GM19395 (cell line): ENCODE results near the gene RAPGEF3.

Source experiments
- ATAC-seq: cut with Tn5 transposase; IDR thresholded peaks from one replicate; pipeline ENCODE4 v1.9.1; 2021; ENCODE audit warnings: mild to moderate bottlenecking, moderate library complexity; ENCODE audit not compliant: unreplicated experiment

RAPGEF3 gene

DNA sequence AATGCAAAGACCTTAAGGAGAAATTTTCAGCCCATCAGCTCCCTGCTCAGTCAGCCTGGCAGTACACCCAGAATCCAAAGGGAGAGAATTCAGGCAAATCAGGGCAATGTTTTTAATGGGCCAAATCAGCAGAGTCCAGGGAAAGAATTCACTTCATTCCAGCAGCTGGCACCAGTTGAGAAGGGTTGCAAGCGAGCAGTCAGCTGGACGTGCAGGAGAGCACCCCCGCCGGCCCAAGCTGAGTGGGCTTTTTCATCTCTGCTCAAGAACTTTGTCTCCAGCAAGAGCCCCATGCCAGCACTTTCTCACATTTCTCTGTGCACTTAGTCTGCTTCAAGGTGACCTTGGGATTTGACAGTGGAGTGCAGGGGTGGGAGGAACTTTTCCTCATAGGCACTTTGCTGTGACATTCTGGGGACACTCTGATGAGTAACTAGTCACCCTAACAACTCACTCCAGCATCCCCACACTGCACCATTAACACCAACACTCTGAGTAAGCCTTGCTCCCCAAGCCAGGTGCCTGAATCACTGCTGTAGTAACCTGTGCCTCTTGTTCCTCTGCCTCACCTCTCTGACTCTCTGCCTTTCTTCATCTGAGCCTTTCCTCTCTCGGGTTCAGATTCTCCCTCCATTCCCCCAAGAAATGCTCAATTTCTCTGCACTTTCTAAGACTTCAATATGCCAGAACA lies 35.6 kb downstream of the RAPGEF3 start:
- ATAC-seq: no peak

- ATAC-seq: no peak
Measured at GRCh38 chr12:47722136-47722834, 36.4 kb downstream of the RAPGEF3 start.

GRCh38 chr12:47721431-47721973 lies 37.2 kb downstream of the RAPGEF3 start:
- ATAC-seq: no peak

- ATAC-seq: no peak
Measured at GRCh38 chr12:47718531-47718930, 40.1 kb downstream of the RAPGEF3 start.

- ATAC-seq: no peak
Measured at GRCh38 chr12:47717443-47718193, 41.1 kb downstream of the RAPGEF3 start.

DNA sequence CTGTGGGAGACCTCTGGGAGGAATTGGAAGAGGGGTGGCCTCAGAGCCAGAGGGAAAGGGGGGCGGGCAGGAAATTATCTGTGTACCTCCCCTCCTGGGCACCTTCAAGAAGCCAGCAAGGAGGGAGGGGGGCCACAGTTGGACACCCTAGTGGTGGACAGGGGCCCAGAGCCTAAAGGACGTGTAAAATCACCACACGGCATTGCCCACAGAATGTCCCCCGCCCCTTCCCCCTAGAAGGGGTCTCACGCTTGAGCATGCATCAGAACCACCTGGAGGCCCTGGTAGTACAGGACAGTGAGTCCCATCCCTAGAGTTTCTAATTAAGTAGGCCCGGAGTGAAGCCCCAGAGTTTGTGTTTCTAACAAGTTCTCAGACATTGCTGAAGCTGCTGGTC lies 41.6 kb downstream of the RAPGEF3 start:
- no peak for ATAC-seq

GRCh38 chr12:47715877-47716548 lies 42.7 kb downstream of the RAPGEF3 start:
- ATAC-seq: no peak

- ATAC-seq: peak; percentile 79
Measured at GRCh38 chr12:47715393-47715876, 43.2 kb downstream of the RAPGEF3 start.

GRCh38 chr12:47714826-47715386 lies 43.8 kb downstream of the RAPGEF3 start:
- no peak for ATAC-seq

DNA sequence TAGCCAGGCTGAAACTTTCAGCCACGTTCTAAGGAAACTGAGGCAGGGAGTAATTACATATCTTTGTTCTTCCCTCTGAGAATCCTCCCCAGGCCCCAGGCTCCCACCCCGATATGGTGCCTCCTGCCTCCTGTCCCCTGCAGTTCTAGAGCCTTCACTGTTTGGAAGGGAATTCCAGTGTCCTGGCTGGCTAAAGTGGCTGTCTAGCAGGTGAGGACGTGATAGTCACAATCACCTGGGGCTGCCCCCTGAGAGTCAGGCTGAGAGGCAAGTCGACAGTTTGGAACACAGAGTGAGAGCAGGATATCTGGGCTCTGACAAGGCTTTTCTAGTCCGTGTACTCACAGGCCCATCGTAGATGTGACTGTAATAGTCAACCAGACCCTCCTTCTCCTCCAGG lies 46.5 kb downstream of the RAPGEF3 start:
- no peak for ATAC-seq

DNA sequence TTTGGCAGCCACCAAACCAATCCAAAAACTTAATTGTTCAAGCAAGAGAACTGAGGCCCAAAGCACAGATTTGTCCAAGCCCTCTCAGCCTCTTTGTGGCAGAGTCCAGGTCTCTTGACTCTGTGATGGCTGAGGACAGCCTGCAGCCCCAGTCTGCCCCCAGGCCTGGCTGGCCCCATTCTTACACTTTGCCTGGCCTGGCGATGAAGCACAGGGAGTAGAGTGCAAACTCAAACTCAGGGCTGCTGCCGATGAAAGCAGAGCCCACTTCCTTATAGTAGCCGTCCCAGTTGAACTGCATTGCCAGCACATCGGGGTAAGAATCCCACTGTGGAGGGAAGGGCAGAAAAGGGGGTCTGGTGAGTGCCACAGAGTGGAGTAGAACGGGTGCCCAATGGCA lies 47.2 kb downstream of the RAPGEF3 start:
- no peak for ATAC-seq

DNA sequence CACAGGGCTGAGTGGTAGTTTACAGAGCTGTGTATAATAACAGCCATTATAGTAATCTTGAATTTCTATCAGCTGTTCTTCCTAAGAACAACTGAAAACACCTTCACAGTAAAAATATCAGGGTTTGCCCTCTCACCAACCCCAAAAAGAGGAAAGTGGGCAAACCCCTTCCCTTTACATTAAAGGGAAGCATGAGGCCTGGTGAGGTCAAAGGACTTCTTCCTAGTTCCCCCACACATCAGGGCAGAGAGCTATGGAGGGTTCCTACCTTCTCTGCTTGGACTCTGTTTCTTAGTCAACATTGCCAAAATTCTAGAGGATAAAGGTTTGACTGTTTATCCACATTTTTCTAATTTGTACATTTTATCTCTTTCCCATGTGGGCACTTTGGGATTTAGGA lies 48.4 kb downstream of the RAPGEF3 start:
- ATAC-seq: no peak

DNA sequence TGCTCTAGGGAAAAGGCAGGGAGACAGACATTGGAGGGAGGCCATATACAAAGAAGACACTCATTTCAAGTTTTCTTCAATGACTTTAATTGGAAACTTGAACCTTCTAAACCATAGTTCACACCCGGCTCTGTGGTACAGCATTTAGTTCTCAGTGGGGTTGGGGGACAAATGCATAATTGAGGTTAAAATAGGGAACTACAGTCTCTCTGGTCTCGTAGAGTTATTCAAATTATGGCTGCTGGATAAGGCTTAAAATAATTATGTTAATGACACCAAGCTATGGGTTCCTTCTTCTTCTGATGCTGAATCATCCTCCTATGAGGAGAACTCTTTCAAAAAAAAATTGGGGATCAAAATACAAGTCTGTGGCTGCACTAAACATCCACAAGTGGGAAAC lies 49.0 kb downstream of the RAPGEF3 start:
- ATAC-seq: no peak

GRCh38 chr12:47709237-47709636 lies 49.4 kb downstream of the RAPGEF3 start:
- no peak for ATAC-seq

DNA sequence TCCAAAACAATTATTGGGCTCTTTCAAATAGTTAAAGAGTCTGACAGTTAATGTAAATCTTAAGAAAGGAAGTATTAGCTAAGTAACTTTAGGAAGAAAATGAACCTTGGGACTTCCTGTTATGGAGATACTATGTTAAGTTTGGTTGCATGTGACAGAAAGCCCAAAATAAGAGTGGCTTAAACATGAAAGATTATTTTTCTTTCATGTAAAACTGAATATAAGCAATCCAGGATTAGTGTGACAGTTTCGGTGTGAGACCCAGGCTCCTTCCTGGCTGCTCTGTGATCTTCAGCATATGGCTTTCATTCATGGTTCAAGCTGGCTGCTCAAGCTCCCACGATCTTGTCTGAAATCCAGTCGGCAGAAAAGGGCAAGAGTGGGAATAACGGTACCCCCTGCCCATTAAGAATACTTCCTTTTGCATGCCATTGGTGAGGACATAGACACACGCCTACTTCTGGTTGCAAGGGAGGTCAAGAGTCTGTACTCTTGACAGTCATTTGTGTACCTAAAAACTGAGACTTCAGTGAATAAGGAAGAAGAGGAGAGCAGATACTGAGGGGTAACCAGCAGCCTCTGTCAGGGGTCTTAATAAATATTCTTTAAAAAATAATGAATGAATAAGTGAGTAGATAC lies 50.7 kb downstream of the RAPGEF3 start:
- no peak for ATAC-seq

GRCh38 chr12:47707355-47707754 lies 51.3 kb downstream of the RAPGEF3 start:
- no peak for ATAC-seq

- ATAC-seq: peak; percentile 71
Measured at GRCh38 chr12:47705566-47706425, 52.9 kb downstream of the RAPGEF3 start, which contains the start of gene RPAP3. Gene RPAP3, minus strand, starts transcription at chr12:47706030. Its CDS starts 3,190 bp downstream, at chr12:47702840.

DNA sequence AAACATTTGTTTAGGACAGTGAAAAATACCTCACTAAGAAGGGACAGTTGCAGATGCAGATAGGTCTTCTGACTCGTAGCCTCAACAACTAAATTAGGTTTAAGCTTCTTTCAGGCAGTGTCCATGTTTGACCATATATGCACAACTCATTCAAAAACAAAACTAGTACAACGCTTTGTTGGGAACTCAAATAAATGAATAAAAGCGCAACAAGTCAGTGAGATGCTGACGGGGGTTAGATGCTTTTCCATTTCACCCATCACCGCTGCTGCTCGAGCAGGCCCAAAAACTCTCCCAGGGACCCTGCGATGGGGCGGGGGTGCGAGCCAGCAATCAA lies 53.5 kb downstream of the RAPGEF3 start:
- no peak for ATAC-seq

DNA sequence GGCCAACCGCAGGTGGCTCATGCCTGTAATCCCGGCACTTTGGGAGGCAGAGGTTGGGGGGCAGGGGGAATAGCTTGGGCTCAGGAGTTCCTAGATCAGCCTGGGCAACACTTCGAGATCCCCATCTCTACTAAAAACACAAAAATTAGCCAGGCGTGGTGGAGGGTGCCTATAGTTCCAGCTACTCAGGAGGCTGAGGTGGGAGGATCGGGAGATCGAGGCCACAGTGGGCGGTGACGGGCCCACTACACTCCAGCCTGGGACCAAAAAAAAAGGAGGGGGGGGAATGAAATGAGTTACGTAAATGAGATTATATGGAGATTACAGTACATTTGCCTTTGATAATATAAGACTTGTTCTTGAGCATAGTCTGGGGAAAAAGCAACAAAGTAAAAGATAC lies 54.0 kb downstream of the RAPGEF3 start:
- no peak for ATAC-seq
